RPMI7951 (cell line): Measurements from ENCODE around the gene CRYBG2. TPM values are rescaled to one million over a fixed set of nuclear protein-coding genes. Genes with fewer than 3 reads are reported as not detected.
"Not testable (repeated sequence)": the region's sequence is repeated elsewhere in the genome, so short reads cannot be mapped to it uniquely, and the experiment has no call there.

ENCODE experiments used
- DNase-seq: peaks from one replicate; pipeline ENCODE4 v3.0.0-alpha.2; 2012; ENCODE audit warnings: low read depth
- total RNA-seq: library from RNA; depleted of rRNA; stranded (reverse); fragments of >200 nt; shearing (Covaris generic); gene quantifications from 2 replicates; pipeline ENCODE4 v1.2.3, GENCODE V29; 2014; rRNA removed

Gene CRYBG2, protein sequence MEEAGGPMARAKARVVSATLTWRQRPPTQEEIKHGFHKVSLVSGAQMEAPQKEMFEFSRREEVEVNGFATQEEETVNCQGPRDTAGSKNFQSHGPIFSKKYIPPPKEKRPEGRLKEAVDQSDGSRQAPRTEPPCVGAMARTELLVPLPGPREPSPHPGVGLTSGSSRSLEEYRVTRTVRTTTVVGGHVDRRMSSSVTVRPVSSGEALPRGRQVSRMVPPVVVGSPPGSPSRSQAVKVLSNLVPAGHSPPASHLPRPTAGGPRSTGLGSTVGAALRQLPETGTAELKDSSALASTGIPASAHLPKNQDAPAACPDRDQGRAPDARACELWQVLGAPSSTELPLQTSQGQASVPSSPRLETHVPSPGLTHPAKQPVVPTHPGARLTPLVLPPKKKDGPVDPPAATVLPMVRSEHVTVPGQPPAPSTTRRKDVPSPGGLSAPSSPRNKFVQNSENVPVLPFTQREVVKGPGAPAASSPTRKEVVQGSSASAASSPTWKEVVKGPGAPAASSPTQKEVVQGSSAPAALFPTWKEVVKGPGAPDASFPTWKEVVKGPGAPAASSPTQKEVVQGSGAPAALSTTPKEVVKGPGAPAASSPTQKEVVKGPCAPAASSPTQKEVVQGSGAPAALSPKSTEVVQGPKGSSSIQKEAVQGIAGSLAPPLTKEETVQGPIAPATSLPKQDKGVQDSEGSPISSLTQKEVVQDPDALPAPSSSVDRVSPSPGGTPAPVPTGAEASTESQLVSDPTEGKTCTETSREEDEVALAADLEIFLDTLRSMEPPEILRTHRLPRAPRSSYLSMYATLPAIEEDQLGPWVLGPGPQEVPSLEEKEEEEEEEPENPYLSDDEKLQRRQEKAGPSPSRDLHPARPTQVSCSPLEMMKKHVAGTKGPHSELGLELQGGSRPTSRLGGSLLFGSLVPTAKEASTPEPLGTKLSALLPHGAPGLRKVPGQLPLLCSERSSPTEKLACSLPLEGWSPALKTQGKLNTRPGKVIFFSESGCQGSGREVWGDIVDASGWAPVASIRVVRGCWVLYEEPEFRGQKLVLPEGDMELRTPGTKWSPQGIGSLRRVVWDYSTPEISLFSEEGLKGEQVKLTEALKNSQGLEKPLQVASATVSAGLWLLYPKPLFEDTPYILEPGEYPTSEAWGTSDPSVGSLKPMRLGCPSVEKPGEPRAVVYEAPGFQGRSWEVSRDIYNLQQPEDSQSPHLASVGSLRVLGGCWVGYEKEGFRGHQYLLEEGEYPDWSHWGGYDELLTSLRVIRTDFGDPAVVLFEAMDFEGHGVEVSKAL (N-terminal part only)
- total RNA-seq = not detected in 2 replicates

DNA sequence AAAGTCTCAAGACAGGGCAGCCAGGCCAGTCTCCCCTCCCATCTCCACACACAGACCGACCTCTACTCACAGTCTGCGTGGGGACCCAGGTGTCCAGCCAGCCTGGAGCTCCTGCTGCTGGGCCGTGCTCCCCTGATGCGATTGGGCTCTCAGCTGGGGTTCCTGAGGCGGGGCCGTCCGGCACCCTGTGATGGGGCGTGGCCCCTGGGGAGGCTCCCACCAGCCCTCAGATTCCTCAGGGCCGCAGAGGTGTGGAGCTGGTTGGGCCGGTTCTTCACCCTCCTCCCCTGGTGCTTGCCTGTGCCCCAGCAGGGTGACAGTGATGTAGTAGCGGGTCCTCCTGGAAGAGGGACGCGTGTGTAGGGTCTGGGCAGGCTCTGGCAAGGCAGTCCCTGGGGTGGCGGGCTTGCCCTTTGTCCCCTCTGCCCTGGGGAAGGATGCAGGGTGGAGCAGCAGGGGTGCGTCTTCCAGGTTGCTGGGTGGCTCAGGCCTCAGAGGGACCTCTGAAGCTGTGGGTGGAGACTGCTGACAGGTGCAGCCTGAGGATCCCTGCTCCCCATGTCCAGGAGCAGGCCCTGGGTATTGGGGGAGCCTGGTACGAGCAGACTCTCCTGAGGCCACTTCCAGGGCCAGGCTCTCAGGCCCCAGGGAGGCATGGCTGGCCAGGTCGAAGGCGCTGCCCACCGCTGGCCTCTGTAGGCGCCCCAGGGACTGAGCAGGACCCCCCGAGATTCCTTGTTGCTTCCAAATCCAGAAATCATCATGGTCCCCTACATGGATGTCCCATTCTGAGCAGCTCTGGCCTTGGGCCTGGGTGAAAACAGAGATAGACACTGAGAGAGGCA is at the start of gene CRYBG2:
Gene CRYBG2 (minus strand): TSS at position 155 of the 845 bp plus-strand sequence. CDS start 7,473 bp downstream, outside the sequence.
- no peak for DNase-seq

DNA sequence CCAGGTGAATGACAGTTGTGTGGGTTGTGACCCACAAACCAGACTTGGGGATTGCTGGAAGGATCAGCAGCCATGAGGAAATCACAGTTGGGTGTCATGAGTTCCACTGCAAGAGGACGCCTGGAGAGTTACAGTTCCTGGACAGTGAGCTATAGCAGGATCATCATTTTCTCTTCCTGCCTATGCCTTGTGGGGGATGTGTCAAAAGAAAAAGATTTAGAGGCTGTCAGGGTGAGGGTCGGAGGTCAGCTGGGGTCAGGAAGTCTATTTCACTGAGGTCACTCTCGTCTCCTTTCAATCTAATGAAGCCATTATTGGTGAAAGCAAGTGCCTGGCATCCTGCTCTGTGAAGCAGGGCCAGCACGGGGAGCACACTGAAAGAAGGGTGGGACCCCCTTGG is 49.7 kb upstream of the CRYBG2 start:
- DNase-seq = no peak

DNA sequence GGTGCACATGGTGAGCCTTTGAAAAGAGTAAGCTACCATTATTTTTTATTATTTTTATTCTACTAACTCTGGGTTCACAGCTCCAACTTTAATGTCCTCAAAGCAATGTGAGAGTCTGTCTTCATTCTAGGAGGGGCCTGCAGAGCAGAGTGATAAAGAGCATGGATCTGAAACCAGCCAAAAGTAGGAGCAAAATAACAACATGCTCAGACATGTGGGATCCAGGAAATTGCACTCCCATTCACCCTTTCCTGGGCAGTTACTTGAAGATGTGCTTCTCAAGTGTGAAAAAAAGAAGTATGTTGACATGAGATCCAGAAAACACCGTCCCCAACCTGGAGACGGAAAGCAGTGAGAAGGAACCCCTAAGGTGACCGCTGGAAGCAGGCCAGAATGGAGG is 48.0 kb upstream of the CRYBG2 start:
- DNase-seq = no peak

DNA sequence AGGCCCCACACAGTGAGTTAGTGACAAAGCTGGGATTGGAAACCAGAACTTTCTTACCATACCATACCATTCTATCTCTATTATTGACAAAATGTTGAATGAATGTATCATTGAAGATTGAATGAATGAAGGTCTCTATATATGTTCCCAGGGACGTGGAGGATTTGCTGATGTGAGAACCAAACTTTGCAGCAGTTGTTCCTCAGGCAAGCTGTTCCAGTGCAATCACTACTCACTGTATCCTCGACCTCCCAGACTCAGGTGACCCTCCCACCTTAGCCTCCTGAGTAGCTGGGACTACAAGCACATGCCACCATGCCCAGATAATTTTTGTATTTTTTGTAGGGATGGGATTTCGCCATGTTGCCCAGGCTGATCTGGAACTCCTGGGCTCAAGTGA is 45.1 kb upstream of the CRYBG2 start:
- DNase-seq = no peak

DNA sequence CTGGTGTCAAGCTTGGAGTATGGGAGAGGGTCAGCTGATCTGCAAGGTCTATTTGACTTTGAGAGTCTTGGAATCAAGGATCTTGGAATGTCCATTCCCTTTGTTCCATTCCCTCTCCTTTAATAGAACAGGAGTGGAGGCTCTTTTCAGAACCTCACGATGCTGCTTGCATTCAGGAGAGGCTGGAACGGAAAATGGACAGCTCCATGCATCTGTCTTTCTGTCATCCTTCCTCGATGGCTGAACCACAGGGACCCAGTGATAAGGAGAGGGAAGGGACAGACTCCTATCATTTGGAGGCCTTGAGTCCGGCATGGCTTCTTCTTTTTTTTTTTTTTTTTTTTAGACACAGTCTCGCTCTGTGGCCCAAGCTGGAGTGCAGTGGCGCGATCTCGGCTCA is 41.8 kb upstream of the CRYBG2 start:
- no peak for DNase-seq

DNA sequence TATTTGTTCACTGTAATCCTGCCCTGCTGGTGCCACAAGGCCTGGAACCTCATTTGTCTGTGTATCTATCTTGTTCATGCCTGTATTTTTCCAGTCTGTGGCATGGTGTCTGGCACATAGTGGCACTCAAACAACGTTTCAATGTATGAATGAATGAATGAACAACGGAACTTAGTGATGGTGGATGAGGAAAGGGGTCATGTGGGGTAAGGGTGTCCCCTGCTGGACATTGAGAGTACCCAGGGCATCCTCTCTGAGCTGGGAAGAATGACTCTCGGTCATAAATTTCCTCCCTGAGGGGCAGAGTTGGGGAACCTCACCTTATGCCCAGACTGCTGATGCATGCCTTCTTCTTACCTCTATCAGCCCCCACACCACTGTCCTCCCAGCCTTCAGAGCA is 37.5 kb upstream of the CRYBG2 start:
- DNase-seq = peak; percentile 55

DNA sequence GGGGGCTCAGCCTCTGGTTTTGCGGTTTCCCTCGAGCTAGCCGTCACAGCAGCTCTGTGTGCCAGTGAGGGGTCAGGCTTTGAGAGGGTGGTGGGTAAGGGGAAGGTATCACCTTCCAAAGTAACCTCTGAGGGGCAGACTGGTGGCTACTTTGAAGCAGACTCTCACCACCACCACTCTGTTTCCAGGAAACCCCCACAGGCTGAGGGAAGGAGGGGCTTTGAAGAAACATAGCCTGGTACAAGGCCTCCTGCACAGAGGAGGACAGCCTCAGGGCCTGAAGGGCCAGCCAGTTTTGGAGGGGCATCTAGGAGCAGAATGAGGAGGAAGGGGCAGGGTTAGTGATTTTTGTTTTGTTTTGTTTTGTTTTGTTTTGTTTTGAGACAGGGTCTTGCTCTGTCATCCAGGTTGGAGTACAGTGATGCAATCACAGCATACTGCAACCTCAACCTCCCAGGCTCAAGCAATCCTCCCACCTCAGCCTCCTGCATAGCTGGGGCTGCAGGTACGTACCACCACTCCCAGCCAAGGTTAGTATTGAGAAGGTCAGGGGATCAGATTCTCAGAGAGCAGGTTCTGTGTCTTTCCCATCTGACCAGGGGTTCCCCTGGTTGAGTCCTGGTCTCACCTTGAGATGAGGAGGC is 35.8 kb upstream of the CRYBG2 start:
- DNase-seq = no peak

DNA sequence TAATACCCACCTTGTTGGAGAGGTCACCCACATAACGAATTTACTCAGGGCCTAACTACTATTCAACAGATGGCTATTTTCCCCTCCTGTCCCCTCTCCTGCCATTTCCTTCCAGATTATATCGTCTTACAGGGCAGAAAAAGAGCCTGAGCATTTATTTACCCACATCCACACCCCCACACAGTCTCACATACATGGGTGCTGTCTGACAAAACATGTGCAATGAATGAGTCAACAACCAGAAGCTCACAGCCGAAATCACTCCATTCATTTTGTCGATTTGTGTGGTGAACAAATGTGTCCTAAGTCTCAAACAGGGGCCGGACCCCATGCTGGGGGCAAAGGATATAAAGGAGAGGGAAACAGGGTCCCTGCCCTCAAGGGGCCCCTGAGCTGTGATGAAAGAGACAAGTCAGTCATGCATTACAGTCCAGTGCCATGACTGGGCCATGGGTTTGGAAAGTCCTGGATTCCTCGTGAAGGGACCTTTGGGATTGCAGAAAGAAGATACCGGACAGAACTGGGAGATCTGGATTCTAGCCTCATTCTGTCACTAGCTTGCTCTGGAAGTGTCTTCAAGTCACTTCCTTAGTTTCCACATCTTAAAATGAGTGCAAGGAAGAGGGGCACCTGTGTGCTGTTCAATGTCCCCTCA is 35.0 kb upstream of the CRYBG2 start:
- DNase-seq = no peak

DNA sequence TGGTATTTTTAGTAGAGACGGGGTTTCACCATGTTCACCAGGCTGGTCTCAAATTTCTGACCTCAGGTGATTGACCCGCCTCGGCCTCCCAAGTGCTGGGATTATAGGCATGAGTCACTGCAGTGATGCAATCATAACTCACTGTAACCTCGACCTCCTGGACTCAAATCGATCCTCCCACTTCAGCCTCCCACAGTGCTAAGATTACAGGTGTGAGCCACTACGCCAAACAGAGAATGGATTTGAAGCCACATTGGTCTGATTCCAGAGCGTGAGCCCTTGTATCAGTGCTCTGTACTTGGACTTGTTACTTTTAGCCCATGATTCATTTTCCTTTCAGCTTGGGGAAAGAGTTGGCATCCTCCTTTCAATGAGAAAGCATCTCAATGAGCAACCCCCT is 33.5 kb upstream of the CRYBG2 start:
- peak; percentile 76 for DNase-seq

DNA sequence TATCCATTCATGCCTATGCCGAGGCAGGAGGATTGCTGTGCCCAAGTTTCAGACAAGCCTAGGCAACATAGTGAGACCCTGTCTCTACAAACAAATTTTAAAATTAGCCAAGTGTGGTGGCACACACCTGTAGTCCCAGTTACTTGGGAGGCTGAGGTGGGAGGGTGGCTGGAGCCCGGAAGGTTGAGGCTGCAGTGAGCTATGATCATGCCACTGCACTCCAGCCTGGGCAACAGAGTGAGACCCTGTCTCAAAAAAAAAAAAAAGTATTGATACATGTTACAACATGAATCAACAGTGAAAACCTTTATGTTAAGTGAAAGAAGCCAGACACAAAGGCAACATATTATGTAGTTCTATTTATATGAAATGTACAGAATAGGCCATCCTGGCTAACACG is 31.1 kb upstream of the CRYBG2 start:
- not testable (repeated sequence) for DNase-seq

DNA sequence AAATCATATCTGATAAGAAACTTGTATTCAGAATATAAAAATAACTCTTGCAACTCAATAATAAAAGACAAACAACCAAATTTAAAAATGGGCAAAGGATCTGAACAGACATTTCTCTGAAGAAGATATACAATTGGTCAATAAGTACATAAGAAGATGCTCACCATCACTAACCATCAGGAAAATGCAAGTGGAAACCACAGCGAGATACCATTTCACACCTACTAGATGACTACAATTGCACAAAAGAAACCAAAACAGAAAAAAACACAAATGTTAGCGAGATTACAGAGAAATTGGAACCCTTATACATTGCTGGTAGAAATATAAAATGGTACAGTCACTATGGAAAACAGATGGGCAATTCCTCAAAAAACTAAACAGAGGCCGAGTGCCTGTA is 30.1 kb upstream of the CRYBG2 start:
- no peak for DNase-seq

DNA sequence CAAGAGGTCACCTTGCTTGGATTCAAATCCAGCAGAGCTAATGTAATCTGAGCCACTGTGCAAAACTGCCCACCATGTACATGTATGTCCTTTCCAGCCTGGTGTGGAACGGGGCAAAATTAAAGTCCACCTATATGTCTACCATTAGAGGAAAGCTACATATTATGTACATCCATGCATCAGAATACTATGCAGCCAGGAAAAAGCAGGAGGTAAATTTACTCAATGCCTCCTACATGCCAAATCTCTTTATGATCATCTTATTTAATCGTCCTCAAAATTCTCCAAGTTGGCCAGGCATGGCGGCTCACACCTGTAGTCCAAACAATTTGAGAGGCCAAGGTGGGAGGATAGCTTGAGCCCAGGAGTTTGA is 24.9 kb upstream of the CRYBG2 start:
- DNase-seq = no peak

DNA sequence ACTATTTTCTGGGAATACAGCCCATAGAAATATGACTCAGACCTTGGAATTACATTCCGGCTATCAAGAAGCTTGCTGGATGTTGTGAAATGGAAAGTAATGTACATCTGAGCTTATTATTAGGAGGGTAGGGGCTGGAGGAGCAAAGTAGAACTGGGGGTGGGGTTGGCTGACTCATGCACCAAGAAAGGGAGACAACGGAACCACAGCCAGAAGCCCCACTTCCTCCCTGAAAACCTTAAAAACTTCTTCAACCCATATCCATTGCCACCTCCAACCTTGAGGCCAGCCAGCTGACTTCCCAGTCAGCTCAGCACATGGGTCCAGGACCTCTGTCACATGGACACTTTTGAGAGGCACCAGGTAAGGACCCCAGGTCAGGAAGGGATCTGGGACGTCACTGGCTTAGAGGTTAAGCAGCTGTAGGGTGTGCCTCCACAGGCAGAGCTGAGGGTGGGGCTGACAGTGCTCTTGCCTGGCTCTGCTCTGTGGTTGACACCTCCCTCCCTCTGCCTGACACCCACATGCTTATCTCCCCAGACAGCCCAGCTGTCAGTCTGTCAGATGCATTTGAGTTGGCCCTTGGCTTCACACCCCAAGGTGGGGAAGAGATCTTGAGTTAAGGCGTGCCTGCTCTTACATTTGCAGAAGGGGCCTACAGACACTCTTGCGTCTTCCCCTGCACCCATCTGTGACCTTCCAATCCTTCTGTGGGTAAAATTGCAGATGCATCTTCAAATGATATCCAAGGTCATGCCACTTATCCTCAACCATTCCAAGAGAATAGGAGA is 24.4 kb upstream of the CRYBG2 start:
- peak; percentile 95 for DNase-seq

DNA sequence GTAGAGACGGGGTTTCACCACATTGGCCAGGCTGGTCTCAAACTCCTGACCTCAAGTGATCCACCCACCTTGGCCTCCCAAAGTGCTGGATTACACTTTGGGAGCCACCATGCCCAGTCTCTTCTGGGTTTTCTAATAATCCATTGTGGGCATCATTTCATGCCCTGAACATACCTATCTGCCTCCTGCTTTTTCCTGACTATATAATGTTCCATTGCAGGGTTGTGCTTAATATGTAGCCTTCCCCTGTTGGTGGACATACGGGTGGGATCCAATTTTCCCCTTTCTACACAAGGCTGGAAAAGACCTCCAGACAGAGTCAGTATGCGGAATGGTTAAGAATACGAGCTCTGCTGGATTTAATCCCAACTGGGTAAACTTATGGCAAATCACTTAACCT is 22.1 kb upstream of the CRYBG2 start:
- DNase-seq = no peak

DNA sequence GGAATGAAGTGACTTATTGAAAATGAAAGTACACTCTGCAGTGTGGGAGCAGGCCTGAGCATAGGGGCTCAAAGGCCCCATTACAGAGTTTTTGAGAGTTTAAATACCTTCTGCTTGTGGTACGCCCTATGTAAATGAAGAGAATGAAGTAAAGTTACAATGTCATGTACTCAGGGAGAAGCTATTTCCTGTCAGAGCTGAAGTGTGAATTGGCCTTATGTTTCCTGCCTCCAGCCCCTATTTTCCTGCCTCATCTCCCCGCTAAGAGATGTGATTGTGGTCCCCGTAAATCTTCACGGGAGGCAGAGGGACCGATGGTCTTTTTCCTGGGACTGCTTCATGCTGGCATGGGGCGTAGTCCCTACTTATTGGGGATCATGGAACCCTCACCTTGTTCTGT is 21.2 kb upstream of the CRYBG2 start:
- DNase-seq = no peak

DNA sequence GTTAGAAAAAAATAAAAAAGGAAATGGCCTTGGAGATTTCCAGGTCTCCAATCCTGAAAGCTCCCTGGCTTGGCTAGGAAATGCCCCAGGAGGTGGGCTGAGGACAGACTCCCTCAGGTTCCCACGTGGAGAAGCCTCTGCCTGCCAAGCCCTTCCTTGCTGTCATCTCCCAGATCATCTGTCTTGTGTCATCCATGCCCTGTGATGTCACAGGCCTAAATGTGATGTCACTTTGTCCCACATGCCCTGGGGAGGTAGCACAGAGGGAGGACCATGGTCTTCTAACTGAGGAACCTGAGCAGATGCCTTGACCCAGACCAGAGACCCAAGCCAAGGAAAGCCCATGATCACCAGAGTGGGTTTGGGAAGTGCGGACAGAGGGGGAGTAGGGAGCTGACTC is 20.4 kb upstream of the CRYBG2 start:
- DNase-seq = not testable (repeated sequence)

DNA sequence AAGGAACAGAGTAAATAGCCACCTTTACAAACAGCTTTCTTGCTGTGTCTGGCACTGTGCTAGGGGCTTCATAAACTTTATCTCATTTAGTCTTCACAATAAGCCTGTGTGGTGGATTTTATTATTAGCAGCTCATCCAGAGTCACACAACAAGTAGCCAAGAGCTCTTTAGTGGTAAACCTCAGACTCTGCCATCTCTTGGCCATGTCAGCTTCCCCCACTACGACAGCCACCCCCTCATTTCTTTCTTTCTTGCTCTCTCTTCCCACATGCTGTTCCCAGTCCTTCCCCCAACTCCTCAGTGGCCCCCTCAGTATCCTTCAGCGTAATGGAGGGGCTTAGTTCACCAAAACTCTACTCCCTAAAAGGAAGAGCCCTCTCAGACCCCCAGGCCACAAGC is 19.9 kb upstream of the CRYBG2 start:
- DNase-seq = no peak

DNA sequence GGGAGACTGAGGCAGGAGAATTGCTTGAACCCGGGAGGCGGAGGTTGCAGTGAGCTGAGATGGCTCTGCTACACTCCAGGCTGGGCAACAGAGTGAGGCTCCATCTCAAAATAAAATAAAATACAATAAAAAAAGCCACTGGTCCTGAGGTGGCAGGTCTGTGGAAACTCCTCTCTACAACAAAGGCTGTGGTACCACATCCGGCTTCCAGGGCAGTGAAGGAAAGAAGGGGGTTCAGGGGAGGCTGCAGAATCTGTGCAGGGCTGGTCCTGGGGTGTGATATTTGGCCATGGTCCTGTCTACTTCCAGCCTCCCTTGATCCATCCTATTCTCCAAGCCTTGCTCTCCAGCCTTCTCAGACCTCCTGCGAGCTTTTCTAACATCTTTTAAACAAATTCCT is 19.4 kb upstream of the CRYBG2 start:
- no peak for DNase-seq

DNA sequence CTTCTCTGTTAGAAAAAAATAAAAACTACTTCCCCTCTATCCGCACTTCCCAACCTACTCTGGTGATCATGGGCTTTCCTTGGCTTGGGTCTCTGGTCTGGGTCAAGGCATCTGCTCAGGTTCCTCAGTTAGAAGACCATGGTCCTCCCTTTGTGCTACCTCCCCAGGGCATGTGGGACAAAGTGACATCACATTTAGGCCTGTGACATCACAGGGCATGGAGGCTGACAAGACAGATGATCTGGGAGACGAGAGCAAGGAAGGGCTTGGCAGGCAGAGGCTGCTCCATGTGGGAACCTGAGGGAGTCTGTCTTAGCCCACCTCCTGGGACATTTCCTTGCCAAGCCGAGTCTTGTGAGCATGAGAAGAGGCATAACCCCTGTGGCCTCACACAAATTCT is 18.7 kb upstream of the CRYBG2 start, which contains the start of gene ZNF683:
Gene ZNF683 (minus strand): TSS at position 140 of the 400 bp plus-strand sequence. CDS start 4,179 bp downstream, outside the sequence.
- DNase-seq = not testable (repeated sequence)
